GM18870 (cell line): ENCODE results near the gene MEX3C.

Experiments
- ATAC-seq: cut with Tn5 transposase; IDR thresholded peaks from one replicate; pipeline ENCODE4 v1.9.1; 2021; ENCODE audit warnings: moderate library complexity; ENCODE audit not compliant: unreplicated experiment

The MEX3C gene

GRCh38 chr18:51154431-51155063 lies 42.9 kb downstream of the MEX3C start:
- no peak for ATAC-seq

GRCh38 chr18:51153659-51154371 lies 43.7 kb downstream of the MEX3C start:
- ATAC-seq: peak; percentile 65

GRCh38 chr18:51151568-51152511 lies 45.6 kb downstream of the MEX3C start:
- ATAC-seq: peak; percentile 30

- ATAC-seq: no peak
Measured at GRCh38 chr18:51151185-51151567, 46.3 kb downstream of the MEX3C start.

- no peak for ATAC-seq
Measured at GRCh38 chr18:51150113-51150700, 47.3 kb downstream of the MEX3C start.

GRCh38 chr18:51149670-51150069 lies 47.8 kb downstream of the MEX3C start:
- no peak for ATAC-seq

GRCh38 chr18:51146909-51147308 lies 50.6 kb downstream of the MEX3C start:
- no peak for ATAC-seq

GRCh38 chr18:51138936-51139335 lies 58.5 kb downstream of the MEX3C start:
- no peak for ATAC-seq

GRCh38 chr18:51137891-51138290 lies 59.6 kb downstream of the MEX3C start:
- ATAC-seq: no peak

GRCh38 chr18:51137026-51137729 lies 60.3 kb downstream of the MEX3C start:
- ATAC-seq: no peak

- no peak for ATAC-seq
Measured at GRCh38 chr18:51135795-51136194, 61.7 kb downstream of the MEX3C start.

GRCh38 chr18:51135364-51135763 lies 62.1 kb downstream of the MEX3C start:
- ATAC-seq: no peak

- no peak for ATAC-seq
Measured at GRCh38 chr18:51134721-51135120, 62.8 kb downstream of the MEX3C start.

- ATAC-seq: no peak
Measured at GRCh38 chr18:51133580-51134160, 63.8 kb downstream of the MEX3C start.

- no peak for ATAC-seq
Measured at GRCh38 chr18:51132256-51132935, 65.1 kb downstream of the MEX3C start.

GRCh38 chr18:51128533-51128932 lies 68.9 kb downstream of the MEX3C start:
- ATAC-seq: no peak

GRCh38 chr18:51127664-51128063 lies 69.8 kb downstream of the MEX3C start:
- no peak for ATAC-seq

GRCh38 chr18:51125976-51126375 lies 71.5 kb downstream of the MEX3C start:
- no peak for ATAC-seq
